ENCODE measurements around the gene SEC16A.

Gene SEC16A

GRCh38 chr9:136403915-136404800, 78.7 kb downstream of the SEC16A start:
- peak in 1 of 2 donors; percentile 19 for DNase-seq (ENCODE audit: extremely low read depth in 1 of 2, low read depth in 1 of 2)

DNA sequence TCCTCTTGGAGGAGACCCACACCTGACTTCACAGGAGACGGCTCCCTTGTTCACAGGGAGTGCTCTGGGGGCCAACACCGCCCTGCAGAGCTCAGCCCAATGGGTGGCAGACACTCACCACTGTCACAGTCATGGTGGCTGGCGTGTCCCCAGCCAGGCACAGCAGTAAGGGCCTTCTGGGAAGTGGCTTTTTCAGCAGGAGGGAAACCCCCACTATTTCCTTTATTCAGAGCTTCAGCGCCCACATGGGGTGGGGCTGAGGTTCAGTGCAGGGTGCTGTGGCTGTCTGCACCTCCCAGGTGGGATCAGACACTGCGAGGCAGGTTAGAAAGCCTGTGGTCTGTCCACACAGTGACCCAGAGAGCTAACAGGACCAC, 79.3 kb downstream of the SEC16A start:
- peak; percentile 60 to 73 for DNase-seq (ENCODE audit: extremely low read depth in 1 of 2, low read depth in 1 of 2)

DNA sequence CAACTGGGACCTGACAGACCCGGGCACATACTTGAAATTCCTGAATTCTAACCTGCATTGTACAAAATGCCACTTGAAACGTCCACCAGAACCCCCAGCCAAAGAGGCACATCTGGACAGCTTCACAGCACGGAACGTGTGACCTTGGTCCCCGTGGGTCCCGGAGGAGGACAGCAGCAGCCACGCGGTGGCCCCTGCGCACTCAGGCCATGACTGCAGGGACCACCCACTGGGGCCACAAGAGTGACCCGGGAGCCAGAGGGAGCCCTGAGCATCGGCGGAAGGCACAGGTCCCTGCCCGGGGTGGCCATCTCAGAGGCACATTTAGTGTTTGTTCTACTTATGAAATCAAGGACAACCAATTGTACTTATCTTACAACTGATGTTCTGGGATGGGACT, 80.8 kb downstream of the SEC16A start:
- no peak for DNase-seq (ENCODE audit: extremely low read depth in 1 of 2, low read depth in 1 of 2)

GRCh38 chr9:136401173-136401922, 81.5 kb downstream of the SEC16A start:
- no peak for DNase-seq (ENCODE audit: extremely low read depth in 1 of 2, low read depth in 1 of 2)

DNA sequence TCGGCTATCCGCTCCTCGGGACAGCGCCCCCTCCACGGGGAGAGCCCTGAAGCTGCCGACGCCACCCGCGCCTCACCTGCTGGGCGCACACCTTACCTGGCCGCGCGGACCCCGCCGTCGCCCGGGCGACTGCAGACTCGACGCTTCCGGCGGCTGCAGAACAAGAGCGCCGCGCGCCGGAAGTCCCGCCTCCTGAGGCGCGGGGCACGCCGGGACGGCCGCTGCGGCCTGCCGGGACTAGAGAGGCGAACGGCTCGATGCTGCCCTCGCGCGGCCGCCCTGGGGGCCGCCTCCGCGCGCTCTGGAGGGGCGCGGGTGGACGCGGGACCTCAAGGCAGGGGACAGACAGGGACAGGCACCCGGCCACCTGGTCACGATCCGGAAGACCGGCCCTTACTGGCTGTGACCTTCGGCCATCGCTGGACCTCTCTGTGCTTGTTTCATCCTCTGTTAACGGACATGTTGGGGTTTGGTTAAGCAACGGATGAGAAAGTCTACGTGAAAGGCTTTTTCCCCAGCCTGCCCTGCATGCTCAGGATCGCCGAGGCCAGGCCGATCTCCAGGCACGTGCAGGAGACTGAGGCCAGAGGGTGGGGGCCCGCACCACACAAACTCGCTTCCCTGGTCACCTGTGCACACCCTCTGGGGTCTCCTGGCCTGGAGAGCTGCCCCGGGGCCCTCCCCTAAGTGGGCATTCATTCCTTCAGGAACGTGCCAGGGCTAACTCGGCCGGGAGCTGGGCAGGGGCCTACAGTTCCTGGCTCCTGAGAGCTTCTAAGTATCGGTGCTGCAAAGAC, 82.6 kb downstream of the SEC16A start, which contains the start of gene SNAPC4:
SNAPC4 (minus strand) TSS at position 133 of the 797 bp plus-strand sequence. CDS start 1,742 bp downstream, outside the sequence.
- peak; percentile 63 to 80 for DNase-seq (ENCODE audit: extremely low read depth in 1 of 2, low read depth in 1 of 2)

DNA sequence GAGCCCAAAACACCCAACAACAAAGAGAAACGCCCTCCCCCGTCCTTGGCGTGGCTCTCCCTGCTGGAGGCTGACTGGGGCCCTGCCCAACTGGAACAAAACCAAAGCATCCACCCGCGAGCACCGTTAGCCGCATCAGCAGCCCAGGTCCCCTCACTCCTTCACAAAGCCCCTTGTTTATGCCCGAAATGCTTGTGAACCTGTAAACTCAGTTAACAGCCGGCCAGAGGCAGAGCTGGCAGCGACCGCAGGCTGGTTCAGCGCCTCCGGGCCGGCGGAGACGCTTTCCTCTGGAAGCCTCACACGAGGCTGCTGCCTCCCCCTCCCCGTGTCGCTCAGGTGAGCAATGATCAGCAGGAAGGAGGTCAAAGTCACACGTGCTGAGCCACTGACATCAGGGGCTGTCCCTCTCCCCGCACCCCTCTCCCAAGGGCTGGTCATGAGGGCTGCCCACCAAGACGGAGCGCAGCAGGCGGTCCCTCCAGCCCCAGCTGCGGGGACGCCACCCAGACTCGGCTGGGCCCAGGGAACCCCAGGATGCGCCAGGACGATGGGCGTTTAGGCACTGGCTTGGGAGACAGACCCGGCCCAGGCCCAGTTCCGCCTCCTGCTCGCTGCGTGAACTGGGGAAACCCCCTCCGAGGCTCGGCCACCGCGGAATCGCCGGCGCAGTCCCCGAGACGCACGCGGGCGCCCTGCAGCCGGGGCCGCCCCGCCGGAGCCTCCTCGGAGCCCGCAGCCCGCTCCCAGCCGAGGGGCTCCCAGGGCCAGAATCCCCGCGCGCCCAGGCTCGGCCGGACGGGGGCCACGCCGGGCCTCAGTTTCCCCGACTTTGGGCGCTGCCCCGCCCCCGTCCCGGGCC, 83.4 kb downstream of the SEC16A start:
- peak in 1 of 2 donors; percentile 15 for DNase-seq (ENCODE audit: extremely low read depth in 1 of 2, low read depth in 1 of 2)

GRCh38 chr9:136398286-136398685, 84.6 kb downstream of the SEC16A start:
- no peak for DNase-seq (ENCODE audit: extremely low read depth in 1 of 2, low read depth in 1 of 2)

GRCh38 chr9:136397643-136398042, 85.2 kb downstream of the SEC16A start:
- no peak for DNase-seq (ENCODE audit: extremely low read depth in 1 of 2, low read depth in 1 of 2)

DNA sequence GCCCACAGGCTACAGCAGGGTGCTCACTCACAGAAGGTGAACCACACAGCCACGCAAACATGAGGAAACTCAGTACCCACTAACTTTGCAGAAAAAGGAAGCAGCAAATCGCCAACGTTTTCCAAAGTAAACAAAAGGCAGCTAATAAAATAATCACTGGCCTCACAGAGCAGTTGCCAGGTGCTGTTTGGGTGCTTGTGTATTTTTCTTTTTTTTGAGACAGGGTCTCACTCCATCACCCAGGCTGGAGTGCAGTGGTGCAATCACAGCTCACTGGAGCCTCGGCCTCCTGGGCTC, 86.7 kb downstream of the SEC16A start:
- DNase-seq (ENCODE audit: extremely low read depth in 1 of 2, low read depth in 1 of 2) = no peak

GRCh38 chr9:136395345-136396218, 87.3 kb downstream of the SEC16A start:
- DNase-seq (ENCODE audit: extremely low read depth in 1 of 2, low read depth in 1 of 2) = no peak

GRCh38 chr9:136395020-136395340, 87.9 kb downstream of the SEC16A start:
- no peak for DNase-seq (ENCODE audit: extremely low read depth in 1 of 2, low read depth in 1 of 2)

DNA sequence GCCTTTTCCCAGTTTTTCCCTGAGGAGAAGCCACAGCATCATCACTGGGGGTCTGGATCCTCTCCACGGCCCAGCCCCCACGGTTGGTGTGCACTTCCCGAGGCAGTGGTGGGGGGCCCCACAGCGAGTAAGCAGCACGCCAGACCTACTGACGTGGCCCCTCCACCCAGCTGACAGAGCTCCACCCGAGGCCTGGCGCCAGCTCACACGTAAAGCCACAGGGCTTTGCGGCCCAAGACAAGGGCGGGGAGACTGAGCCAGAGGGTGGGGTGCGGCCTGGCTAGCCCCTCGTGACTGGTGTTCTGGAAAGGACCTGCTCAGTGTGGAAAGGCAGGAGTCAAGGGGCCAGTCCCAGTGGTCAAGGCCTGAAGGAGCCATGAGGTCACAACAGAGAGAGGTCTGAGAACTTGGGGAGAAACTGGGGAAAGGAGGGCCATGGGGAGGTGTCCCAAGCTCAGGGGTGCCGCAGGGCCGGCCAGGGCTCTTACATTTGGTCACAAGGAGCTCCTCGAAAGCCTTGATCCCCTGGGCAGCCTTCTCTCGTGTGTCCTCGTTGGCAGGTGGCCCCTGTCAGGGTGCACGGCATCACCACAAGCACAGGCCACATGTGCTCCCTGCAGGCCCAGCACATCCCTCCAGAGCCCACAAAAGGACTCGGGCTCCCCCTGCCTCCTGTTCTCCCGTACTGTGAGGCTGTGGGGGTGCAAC, 88.4 kb downstream of the SEC16A start:
- no peak for DNase-seq (ENCODE audit: extremely low read depth in 1 of 2, low read depth in 1 of 2)

DNA sequence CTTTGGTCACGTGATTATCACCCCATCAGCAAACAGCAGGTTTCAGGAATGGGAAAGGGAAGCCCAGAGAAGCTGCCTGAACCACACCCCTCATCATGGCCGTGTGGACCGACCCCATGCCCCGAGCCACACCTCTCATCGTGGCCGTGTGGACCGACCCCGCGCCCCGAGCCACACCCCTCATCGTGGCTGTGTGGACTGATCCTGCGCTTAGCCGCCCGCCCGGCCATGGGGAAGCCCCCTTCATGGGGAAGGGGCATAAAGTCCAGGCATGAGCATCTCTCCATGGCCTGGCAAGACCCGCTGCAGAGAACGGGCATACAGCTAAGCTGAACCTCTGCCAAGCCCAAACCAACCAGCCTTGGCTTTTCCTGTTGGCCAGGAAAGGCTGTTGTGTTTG, 89.3 kb downstream of the SEC16A start:
- DNase-seq (ENCODE audit: extremely low read depth in 1 of 2, low read depth in 1 of 2) = no peak

- DNase-seq (ENCODE audit: extremely low read depth in 1 of 2, low read depth in 1 of 2) = no peak
Measured at GRCh38 chr9:136392538-136393449, 90.0 kb downstream of the SEC16A start.

DNA sequence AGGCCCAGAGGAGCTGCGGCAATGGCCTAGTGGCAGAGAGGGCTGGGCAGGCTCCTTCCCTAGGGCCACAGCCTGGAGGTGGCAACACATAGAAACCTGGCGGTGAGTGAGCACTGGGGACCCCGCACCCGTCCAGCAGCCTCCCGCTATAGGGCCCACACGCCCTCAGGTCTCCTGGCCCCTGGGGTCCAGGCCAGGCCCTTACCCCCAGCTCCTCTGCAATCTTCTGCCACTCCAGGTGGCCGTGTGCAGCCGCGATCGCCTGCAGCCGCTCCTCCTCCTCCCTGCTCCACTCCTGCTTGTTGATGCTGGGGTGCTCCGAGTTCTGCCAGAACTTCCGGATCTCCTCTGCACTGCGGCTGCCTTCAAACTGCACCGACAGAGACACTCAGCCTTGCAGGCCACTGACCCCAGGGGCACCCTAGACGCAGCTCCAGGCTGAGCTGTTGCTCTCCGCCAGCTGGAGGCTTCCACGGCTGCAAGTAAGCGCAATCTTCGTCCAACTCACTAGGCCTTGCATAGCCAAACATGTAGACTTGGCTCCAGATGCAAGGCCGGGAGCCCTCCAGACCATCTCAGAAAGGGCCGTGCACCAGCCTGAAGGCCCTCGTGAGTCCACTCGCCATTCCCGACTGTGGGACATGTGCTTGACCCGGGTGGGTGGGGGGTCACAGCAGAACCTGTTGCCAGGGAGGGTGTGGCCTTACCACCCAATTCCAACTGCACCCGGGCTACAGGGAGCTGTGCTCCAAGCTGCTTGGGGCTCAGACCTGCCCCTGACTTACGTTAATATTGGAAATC, 90.9 kb downstream of the SEC16A start:
- DNase-seq (ENCODE audit: extremely low read depth in 1 of 2, low read depth in 1 of 2) = no peak

Measured in stimulated activated CD8-positive, alpha-beta memory T cell treated with anti-CD3 and anti-CD28 coated beads, Interleukin-7, amount 100 ng/mL, for 48 hours (primary cell).